GM21381 (cell line): ENCODE results near the gene KCNQ1.
"Not testable (repeated sequence)": the region's sequence is repeated elsewhere in the genome, so short reads cannot be mapped to it uniquely, and the experiment has no call there.

ENCODE experiments used
- ATAC-seq: cut with Tn5 transposase; IDR thresholded peaks from one replicate; pipeline ENCODE4 v1.9.1; 2021; ENCODE audit warnings: mild to moderate bottlenecking, moderate library complexity; ENCODE audit not compliant: unreplicated experiment

The KCNQ1 gene

GRCh38 chr11:2631161-2631560 is 186.4 kb downstream of the KCNQ1 start:
- no peak for ATAC-seq

- not testable (repeated sequence) for ATAC-seq
Observed at GRCh38 chr11:2639763-2640162, 195.0 kb downstream of the KCNQ1 start.

GRCh38 chr11:2641623-2642022 is 196.8 kb downstream of the KCNQ1 start:
- no peak for ATAC-seq

- no peak for ATAC-seq
Observed at GRCh38 chr11:2643746-2644145, 198.9 kb downstream of the KCNQ1 start.

GRCh38 chr11:2644844-2645778 is 200.3 kb downstream of the KCNQ1 start:
- ATAC-seq = no peak

GRCh38 chr11:2645779-2646118 is 200.9 kb downstream of the KCNQ1 start:
- no peak for ATAC-seq

- ATAC-seq = no peak
Observed at GRCh38 chr11:2647167-2647566, 202.4 kb downstream of the KCNQ1 start.

- ATAC-seq = no peak
Observed at GRCh38 chr11:2647953-2648352, 203.1 kb downstream of the KCNQ1 start.

- ATAC-seq = no peak
Observed at GRCh38 chr11:2649400-2649799, 204.6 kb downstream of the KCNQ1 start.

GRCh38 chr11:2649848-2650247 is 205.0 kb downstream of the KCNQ1 start:
- no peak for ATAC-seq

GRCh38 chr11:2650343-2650867 is 205.6 kb downstream of the KCNQ1 start:
- ATAC-seq = no peak

- ATAC-seq = no peak
Observed at GRCh38 chr11:2651054-2651617, 206.3 kb downstream of the KCNQ1 start.

- no peak for ATAC-seq
Observed at GRCh38 chr11:2651826-2652271, 207.0 kb downstream of the KCNQ1 start.

- ATAC-seq = no peak
Observed at GRCh38 chr11:2652333-2653197, 207.8 kb downstream of the KCNQ1 start.

GRCh38 chr11:2653198-2653551 is 208.4 kb downstream of the KCNQ1 start:
- ATAC-seq = no peak

- ATAC-seq = no peak
Observed at GRCh38 chr11:2653930-2654739, 209.3 kb downstream of the KCNQ1 start.

GRCh38 chr11:2655016-2655719 is 210.4 kb downstream of the KCNQ1 start:
- ATAC-seq = no peak

- ATAC-seq = no peak
Observed at GRCh38 chr11:2655834-2656622, 211.2 kb downstream of the KCNQ1 start.

GRCh38 chr11:2656859-2657258 is 212.1 kb downstream of the KCNQ1 start:
- no peak for ATAC-seq
